IPS DF 19.7 (cell line): Measurements from ENCODE around the gene GMDS.

ENCODE experiments used
- DNase-seq: peaks from one replicate; pipeline ENCODE4 v3.0.0-alpha.2; 2013; ENCODE audit warnings: low read depth, low spot score

Gene GMDS

DNA sequence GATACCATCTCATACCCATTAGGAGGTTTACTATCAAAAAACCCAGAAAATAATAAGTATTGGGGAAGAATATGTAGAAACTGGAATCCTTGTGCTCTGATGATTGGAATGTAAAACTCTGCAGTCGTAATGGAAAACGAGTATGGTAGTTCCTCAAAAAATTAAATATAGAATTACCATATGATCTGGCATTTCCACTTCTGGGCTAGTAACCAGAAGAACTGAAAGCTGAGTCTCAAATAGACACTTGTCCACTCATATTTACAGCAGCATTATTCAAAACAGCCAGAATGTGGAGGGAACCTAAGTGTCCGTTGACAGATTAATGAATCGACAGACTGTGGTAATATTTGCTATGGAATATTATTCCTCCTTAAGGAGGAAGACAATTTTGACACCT is 591.4 kb downstream of the GMDS start:
- DNase-seq = no peak

DNA sequence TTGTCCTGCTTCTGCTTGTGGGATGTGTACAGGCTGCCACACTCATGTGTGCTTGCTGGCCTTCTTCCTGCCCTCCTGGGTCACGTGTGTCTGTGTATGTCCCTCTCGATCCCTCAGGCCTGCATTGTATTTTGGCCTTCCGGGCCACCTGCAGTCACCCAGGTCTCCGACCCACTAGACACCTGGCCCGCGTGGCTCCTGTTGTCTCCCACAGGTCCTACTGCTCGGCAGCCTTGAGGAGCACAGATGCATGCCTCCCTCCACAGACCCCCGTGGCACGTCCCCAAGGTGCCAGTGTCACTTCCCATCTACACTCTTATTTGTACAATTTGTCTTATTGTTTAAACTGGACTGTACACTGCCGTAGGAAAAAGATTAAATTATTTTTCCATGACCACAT is 592.6 kb downstream of the GMDS start:
- no peak for DNase-seq

DNA sequence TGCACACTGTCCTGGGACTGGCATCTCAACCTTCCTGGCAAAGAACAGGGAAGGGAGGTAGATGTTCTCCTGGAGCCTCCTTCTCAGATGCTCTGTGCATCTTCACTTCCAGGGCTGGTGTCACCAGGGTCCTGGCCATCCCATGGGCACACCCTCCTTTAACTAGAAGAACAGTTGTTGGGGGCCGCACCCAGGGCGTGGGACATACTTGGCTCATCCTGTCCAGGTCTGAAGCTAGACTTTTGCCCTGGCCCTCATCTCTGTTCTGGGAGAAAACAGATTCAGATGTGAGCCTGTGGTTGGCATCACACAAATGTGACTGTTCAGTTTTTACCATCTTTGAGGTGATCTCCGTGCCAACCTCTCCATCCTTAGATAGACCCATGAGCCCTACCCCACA is 594.0 kb downstream of the GMDS start:
- DNase-seq = no peak

DNA sequence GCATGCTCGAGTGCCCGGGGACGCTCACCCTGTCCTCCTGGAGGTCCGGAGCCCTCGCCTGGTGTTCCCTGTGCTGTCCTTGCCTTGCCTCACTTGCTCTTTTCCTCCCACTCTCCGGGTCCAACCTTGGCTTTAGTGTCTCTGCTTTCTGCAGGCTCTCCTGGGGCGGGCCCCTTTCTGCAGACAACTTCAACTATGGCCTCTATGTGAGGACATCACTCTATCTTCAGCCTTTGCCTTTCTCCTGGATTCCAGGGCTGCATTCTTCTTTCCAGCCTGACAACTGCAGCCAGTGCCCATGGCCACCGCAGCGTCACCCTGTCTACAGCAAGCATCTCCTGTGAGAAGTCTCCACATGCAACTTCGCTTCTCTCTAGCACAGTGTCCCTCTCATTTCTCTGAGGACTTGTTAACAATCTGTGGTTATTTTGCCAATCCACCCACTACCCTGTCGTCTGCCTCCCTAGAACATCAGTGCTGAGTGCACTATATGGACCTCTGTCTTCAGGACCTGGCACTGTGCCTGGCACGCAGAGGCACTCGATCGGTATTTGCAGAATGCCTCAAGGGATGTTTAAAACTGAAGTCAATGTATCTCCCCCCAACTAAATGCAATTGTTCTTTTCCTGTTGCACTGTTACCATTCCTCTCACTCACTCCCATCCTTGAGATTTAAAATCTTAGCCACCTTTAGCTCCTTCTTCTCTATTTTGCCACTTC is 599.8 kb downstream of the GMDS start:
- DNase-seq = no peak

DNA sequence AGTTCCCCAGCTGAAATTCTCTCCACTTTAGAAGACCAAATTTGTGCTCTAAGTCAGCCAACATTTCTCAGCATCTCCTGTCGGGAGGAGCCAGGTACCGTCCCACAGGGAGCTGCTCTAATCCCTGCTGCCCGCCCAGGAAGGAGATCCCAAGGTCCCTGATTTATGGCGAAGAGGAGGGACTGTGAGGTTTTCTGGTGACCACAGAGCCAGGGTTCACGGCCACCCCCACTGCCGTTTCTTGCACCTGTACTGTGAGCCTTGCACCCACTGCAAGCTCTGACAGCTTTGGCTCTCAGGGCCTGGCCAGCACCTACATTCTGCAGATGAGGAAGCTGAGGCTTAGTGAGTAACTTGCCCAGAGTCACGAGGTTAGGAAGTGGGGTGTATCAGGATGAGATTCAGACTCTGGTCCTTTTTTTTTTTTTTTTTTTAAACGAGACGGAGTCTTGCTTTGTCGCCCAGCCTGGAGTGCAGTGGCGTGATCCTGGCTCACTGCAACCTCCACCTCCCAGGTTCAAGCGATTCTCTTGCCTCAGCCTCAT is 600.8 kb downstream of the GMDS start:
- no peak for DNase-seq

DNA sequence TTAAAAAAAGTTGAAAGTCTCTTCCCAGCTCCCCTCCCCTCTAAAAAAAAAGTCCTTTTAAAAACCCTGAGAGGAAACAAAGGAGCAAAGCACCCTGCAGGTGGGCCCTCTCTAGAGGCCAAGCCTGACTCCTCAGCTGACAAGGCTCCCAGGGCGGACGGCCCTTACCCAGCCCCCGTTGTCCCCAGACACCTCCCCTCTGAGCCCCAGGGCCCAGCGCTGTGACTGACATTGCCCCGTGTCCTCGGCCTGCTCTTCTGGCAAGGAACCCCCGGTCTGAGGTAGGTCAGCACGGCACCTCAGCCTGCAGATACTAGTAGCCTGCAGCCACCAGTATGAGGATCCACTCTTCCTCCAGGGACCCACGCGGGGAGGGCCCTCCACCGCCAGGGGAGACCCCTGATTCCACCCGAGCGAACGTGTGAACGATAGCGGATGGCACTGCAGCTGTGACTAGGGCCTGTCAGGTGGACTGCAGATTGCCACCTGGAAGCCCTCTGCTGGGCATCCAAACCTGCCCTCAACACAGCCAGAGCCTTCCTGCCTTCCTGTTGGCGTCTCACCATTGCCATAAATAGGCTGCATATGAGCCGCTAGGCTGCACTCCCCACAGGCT is 601.5 kb downstream of the GMDS start:
- DNase-seq = no peak

DNA sequence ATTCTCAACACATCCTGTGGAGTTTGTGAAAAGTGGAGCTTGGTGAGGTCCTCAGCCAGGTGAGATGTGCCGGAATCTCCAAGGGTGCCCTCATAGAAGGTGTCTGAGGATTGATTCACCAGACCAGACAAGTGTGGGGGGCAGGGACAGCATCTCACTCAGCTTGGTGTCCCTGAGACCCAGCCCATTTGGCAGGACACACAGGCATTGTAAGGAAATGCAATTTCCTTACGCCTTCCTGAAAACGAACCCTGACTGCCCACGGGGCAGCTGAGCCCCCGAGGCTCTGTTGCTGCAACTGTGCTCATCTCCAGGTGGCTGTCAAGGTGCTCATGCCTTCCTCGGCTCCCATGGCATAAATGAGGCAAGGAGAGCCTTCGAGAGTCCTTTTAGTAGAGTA is 602.3 kb downstream of the GMDS start:
- DNase-seq = no peak

DNA sequence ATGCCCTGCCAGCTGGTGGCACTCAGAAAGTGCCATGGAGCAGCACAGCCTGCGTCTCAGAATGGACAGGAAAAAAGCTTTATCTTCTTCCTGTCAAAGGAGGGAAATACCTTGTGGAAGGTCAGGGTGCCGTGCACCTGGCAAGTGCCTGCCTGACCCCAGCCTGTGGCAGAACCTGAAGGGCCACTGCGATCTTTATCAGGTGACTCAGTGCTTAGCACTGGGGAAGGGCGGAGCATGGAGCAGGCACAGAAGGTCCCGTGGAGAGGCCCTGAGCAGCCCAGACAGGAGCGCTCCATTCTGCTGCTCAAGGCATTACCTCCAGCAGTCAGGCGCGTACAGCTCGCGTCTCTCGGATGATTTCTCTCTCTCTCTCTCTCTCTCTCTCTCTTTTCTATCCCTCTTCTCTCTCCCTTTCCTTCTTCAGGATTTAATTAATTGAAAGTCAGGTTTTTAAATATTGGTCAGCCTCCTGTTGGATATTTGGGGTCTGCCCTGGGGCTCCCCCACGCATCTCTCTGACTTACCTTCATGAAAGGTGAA is 604.0 kb downstream of the GMDS start:
- no peak for DNase-seq

DNA sequence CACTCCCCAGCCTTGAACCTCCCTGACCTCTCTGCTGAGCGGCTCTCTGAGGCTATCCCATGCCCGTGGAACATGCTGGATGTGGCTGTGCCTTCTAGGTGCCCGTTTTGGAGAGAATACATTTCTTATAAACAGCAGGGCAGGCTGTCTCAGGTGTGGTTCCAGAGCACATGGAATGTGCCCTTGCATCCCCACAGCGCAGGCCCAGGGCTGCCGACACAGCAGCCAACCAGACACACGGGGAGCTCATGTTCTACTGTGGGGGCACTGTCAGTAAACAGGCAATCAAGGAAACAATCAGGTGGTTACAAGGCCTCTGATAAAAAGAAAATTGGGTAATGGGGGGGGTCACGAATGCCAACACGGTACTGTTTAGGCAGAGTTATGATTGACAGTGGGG is 604.9 kb downstream of the GMDS start:
- no peak for DNase-seq

DNA sequence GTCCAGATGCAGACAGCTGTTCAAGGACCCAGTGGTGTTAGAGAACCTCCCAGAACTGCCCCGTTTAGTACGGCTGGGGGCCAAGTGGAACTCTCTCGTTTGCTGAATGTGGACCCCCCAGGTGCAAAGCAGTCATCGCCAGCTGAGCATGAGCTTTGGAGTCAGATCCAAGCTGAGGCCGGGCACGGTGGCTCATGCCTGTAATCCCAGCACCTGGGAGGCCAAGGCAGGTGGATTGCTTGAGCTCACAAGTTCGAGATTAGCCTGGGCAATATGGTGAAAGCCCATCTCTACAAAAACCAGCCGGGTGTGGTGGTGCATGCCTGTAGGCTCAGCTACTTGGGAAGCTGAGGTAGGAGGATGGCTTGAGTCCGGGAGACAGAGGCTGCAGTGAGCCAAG is 606.0 kb downstream of the GMDS start:
- DNase-seq = no peak

DNA sequence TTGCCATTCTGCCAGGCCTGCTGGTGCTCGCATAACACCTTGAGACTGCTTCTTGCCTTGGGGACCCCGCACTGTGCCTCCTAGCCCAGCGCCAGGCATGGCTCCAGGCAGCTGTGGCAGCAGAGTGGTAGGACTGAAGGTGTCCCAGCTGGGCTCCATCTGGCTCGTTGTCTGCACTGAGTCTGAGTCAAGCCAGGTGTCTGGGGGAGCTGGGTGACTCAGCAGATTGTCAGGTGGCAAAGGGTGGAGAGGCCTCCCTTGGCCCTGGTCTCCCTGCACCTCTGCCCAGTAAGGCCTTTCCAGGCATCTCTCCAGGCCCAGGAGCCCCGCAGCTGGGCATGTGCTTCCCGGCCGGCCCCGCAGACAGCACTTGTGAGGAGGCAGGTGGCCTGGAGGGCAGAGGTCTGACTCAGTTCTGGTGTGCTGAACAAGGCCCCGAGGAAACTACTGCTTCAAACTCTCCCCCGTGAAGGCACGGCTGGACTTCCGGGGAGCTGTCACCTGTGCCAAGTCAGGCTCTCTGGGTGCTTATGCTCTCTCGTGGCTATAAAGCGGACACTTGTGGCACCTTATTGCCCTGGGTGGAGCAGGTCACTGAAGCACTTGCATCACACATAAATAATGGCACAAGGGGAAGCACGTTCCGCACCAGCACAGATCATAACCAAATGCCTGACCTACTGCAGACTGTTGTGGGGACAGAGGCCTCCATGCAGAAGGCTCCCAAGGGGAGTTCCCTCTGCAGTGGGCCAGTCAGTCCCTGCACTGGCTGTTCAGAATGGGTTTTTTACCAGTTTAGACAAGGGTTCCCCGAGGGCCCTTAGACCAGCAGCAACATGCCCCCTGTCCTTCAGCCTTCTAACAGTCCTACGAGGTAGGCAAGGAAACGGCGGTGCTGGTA is 608.2 kb downstream of the GMDS start:
- no peak for DNase-seq

DNA sequence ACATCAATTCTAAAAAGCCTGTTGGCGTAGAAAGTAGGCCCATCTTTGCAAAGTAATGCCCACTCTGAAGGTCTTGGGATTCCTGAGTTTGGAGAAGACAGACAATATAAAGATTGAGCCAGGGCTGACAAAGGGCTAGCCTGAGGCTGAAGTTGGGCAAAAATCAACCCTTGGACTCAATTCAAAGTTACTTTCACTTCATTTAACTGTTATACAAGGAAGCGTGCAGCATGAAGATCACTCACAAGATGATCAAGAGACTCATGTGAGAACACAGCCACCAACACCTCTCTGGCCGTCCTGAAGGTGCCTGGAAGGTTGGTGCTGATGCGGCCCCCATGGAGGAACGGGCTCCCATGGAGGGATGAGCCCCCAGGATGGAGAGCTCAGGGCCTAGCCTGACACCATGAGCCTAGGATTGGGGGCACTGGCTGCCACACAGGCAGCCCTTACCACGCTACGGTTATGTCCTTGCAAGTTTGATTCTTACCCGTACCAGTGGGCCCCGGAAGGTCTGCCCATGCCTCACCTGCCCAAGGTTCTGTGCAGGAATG is 609.1 kb downstream of the GMDS start:
- DNase-seq = no peak

DNA sequence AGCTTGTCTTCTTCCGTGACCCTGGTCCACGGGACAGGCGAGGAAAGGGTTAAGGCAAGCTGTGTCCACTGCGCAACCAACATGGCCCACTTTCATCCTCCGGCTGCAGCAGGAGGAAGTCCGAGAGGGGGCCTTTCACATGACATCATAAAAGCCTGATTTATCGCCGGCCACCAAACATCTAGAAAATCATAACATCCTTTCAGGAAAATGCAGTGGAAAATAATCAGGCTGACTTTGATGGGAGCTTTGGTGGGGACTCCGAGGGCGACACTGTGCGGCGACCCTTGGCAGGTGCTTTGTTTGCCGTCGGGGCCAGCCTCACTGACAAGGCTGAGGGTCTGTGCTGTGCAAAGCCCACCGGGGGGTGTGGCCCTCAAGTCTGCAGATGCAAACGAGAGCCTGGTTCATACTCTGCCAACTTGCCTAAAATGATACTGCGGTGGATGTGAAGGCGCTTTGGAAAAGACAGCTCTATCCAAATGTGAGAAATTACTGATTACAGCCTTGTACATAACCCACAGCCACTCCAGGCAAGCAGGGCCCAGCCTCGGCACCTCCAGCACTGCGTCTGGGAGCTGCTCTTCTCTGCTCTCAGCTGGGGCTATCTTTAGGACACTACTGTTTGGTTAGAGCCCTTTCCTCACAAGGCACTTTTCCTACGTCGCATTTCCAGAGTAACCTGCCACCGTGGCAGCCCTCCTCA is 609.9 kb downstream of the GMDS start:
- no peak for DNase-seq

DNA sequence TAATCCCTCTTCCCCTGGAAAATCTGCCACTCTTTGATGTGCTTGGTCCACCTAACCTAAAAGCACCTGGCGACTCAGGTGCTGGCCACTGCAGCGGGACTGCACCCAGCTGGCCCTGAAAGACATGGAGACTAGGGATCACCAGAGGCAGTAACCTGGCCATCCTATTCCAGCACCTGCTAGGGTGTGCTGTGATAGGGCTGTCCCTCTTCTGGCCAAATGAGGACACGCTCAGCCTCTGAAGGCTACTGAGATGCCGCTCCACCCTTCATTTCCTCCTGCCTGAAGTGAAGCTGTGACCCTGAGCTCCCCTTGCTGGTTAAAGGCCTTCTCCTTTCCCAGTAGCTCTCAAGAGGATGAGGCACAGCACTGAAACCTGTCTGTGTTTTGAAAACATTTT is 611.3 kb downstream of the GMDS start:
- DNase-seq = no peak

DNA sequence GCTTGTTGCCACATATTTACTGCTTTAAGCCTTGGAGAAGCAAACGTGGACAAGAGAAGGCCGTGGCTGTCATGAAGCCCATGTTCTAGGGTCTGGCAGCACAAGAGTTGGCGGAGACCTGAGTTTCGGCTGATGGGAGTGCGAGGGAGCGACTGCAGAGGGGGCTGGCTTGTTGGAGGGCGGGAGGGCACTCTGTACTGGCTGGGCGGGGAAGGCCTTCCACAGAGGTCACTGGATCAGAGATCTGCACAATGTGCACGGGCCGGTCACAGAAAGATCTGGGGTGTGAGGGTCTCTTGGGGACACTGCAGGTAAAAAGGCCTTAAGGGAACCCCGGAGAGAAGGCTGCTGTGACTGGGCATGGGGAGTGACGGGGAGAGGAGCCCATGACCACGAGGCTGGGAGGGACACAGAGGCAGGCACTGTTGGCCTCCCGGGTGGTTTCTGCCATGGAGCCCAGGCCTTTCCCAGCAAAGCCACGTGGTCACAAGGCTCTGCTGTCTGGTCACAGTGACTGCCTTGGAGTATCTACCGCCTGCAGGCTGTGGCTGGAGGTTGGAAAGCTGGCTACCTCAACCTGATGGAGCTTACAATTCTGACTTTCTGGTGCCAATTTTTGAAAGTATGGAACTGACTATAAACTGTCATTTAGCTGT is 611.9 kb downstream of the GMDS start:
- DNase-seq = no peak

DNA sequence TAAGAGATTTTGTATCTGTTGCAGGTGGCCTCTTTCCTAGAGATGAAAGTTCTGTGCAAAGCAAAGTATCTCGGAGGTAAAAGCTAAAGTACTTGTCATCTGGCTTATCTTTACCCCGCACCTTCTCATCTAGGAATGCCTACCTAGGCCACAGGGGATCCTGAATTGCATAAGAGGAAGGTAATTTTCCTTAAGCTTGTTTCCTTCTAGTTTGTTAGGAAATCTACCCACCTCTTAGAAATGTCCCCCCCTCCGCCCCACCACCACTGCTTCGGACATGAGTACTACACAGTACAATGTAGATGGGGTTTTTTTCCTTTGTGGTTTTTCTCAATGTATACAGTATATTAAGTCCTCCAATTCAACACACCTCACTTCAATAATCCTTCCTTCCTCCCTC is 614.2 kb downstream of the GMDS start:
- DNase-seq = no peak

DNA sequence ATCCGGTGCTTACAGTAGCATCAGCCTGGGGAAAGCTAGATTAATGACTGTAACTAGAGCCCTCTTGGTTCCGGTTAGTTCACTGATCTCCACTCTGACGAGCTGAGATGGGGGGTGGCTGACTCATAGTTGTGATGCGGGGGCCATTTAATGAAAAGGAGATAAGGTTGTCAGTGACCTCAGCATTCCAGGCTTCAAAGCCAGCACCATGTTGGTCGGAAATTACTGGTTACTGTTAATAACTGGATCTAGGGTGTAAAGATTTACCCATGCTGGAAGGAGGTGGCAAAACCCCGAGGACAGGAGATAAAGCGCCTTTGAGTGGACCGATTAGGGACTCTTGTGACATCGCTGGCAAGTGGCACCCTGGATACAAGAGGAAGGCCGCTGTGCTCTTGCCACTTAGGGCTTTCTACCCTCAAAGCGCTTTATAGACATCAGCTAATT is 614.6 kb downstream of the GMDS start:
- no peak for DNase-seq

DNA sequence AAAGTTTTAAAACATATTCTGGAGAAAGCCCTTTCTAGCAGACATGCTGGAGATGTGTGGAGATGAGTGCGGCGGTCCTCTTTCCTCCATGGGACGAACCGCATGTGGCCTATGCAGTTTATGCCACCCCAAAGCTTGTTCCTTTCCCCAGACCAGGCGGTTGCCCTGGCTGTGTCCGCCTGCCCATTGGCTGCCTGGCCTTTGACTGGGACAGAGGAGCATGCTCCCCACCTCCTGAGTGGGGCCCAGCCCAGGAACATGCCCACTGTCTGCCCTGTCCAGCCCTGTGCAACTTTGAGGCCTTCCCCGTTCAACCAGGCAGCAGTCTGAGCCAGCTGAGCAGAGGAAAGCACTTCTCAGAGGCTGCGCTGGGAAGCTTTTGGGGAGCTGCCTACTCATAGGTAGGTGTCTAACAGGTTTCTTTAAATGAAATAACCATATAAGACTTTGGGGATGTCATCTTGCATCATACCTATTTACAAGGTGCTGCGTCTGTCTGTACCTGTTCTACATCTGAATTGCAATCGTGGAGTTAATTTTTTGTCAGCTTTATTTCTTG is 615.1 kb downstream of the GMDS start:
- no peak for DNase-seq

DNA sequence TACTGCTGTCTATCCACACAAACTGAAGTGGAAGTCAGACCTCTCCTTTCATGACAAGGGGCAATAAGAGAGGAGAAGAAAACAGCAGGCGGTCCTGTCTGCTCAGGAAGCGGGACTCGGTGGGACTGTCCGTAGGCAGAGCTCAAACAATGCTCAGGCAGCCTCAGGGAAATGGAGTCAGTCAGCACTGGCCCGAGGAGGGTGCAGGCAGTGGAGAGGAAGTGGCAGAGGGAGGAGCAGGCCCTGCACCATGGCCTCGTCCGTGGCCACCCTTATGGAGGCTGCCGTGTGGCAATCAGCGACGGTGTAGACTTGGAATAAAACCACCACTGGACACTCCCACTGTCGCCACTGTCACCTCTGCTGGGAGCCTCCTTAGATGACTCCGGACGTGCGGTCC is 616.1 kb downstream of the GMDS start:
- DNase-seq = no peak

DNA sequence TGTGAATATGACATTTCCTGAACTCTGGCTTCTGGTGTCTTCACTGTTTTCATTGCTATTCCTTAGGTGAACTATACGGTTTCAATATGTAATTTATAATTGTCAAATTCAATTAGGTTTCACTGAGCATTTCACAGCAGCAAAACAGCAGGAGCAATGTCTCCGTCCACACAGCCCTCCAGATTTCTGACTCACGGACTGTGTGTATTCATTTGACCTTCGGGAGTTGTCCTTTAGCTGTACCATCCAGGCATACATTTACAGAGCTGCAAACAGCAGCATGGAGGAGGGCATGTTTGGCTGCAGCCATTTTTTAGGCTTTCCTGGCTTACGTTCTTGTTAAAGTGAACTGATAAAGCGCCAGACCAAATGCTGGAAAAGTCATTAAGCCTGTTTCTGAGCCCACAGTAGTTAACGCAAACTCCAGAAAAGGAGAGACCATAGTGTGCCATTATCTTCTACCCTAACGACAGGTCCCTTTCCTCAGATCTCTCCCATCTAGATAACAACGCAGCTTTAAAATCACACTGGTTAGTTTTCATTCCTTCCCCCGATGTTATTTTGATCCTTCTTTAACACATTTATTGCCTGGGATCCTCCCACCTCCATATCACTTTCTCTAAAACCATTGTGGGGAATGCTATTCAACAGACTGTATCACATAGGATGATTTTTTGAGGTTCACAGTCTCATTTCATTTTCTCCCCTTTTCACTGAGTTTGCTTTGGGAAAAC is 617.4 kb downstream of the GMDS start:
- no peak for DNase-seq
